HL-60 (cell line): ENCODE data around the gene CDC42BPB.

Experiments used
- CTCF ChIP-seq: IDR thresholded peaks from one replicate; pipeline ENCODE4 v1.5.1; 2011; ENCODE audit warnings: low read length, control low read depth, inconsistent platforms; ENCODE audit not compliant: insufficient read depth
- GABPA ChIP-seq: IDR thresholded peaks from 2 replicates; pipeline ENCODE4 v1.6.1; 2012; ENCODE audit warnings: low read depth
- POLR2AphosphoS5 ChIP-seq: IDR thresholded peaks from 2 replicates; pipeline ENCODE4 v1.6.1; 2012; ENCODE audit warnings: low read depth

- TF ChIP-seq POLR2AphosphoS5 (no peak), CTCF (no peak), GABPA (no peak)
Measured at GRCh38 chr14:102975662-102976061, 81.7 kb downstream of the CDC42BPB start.
